ENCODE results near the gene CABLES1. TPM values are rescaled to one million over a fixed set of nuclear protein-coding genes. Genes with fewer than 3 reads are reported as not detected.
"Not testable (repeated sequence)": the region's sequence is repeated elsewhere in the genome, so short reads cannot be mapped to it uniquely, and the experiment has no call there.

CABLES1 gene
- polyA plus RNA-seq, 4 donors: 10.6 to 24.2 (median 23.7) TPM

GRCh38 chr18:23280844-23281243 is 145.6 kb downstream of the CABLES1 start:
- DNase-seq (ENCODE audit: low read depth in 4 of 4, low spot score in 3 of 4): no peak

GRCh38 chr18:23281626-23282436 is 146.5 kb downstream of the CABLES1 start:
- DNase-seq (ENCODE audit: low read depth in 4 of 4, low spot score in 3 of 4): no peak

GRCh38 chr18:23282437-23282781 is 147.1 kb downstream of the CABLES1 start:
- no peak for DNase-seq (ENCODE audit: low read depth in 4 of 4, low spot score in 3 of 4)

GRCh38 chr18:23283916-23284430 is 148.7 kb downstream of the CABLES1 start:
- no peak for DNase-seq (ENCODE audit: low read depth in 4 of 4, low spot score in 3 of 4)

GRCh38 chr18:23284629-23285028 is 149.3 kb downstream of the CABLES1 start:
- DNase-seq (ENCODE audit: low read depth in 4 of 4, low spot score in 3 of 4): no peak

- not testable (repeated sequence) for DNase-seq (ENCODE audit: low read depth in 4 of 4, low spot score in 3 of 4)
These were observed 150.3 kb downstream of the CABLES1 start for GRCh38 chr18:23285581-23285980.

GRCh38 chr18:23291456-23292205 is 156.3 kb downstream of the CABLES1 start:
- no peak for DNase-seq (ENCODE audit: low read depth in 4 of 4, low spot score in 3 of 4)

- no peak for DNase-seq (ENCODE audit: low read depth in 4 of 4, low spot score in 3 of 4)
These were observed 165.0 kb downstream of the CABLES1 start for GRCh38 chr18:23300231-23300805.

GRCh38 chr18:23301972-23302371 is 166.7 kb downstream of the CABLES1 start:
- no peak for DNase-seq (ENCODE audit: low read depth in 4 of 4, low spot score in 3 of 4)

- no peak for DNase-seq (ENCODE audit: low read depth in 4 of 4, low spot score in 3 of 4)
These were observed 167.2 kb downstream of the CABLES1 start for GRCh38 chr18:23302511-23302850.

- DNase-seq (ENCODE audit: low read depth in 4 of 4, low spot score in 3 of 4): no peak
These were observed 167.7 kb downstream of the CABLES1 start for GRCh38 chr18:23302851-23303527.

- no peak for DNase-seq (ENCODE audit: low read depth in 4 of 4, low spot score in 3 of 4)
These were observed 171.5 kb downstream of the CABLES1 start for GRCh38 chr18:23306822-23307221.

- no peak for DNase-seq (ENCODE audit: low read depth in 4 of 4, low spot score in 3 of 4)
These were observed 172.4 kb downstream of the CABLES1 start for GRCh38 chr18:23307567-23308295.

Other genes starting within 250 kb of the CABLES1 start
- 10 to 100 TPM; 18.1 to 69.6 (median 52.5) TPM for gene RBBP8, start 202.2 kb upstream of the CABLES1 start, polyA plus RNA-seq (ENCODE audit: insufficient read length in 4 of 4)

Measured in left renal pelvis (tissue), 4 donors.